HL-60 (cell line): Measurements from ENCODE around the gene ALKBH6.

Experiments used
- DNase-seq, 2 experiments: peaks; one replicate each; pipeline ENCODE4 v3.0.0-alpha.2; 2010 to 2020; ENCODE audit warnings: low read depth in 1 of 2, low spot score in 1 of 2
- H3K27ac ChIP-seq: fragments of 250-450 bp; sonication (Bioruptor Pico); replicated peaks from 2 replicates; pipeline ENCODE4 v1.5.1; 2020; ENCODE audit warnings: mild to moderate bottlenecking, moderate library complexity
- H3K27me3 ChIP-seq: fragments of 250-450 bp; sonication (Bioruptor Pico); 2 replicates; pipeline ENCODE4 v1.5.1; 2021; ENCODE audit warnings: mild to moderate bottlenecking, moderate library complexity; ENCODE audit not compliant: insufficient read depth, poor library complexity, severe bottlenecking
- H3K4me3 ChIP-seq: replicated peaks from 2 replicates; pipeline ENCODE4 v1.5.1; 2011; ENCODE audit warnings: mild to moderate bottlenecking, control low read depth, low read length; ENCODE audit not compliant: insufficient read depth
- CTCF ChIP-seq: IDR thresholded peaks from one replicate; pipeline ENCODE4 v1.5.1; 2011; ENCODE audit warnings: low read length, control low read depth, inconsistent platforms; ENCODE audit not compliant: insufficient read depth
- GABPA ChIP-seq: IDR thresholded peaks from 2 replicates; pipeline ENCODE4 v1.6.1; 2012; ENCODE audit warnings: low read depth
- POLR2AphosphoS5 ChIP-seq: IDR thresholded peaks from 2 replicates; pipeline ENCODE4 v1.6.1; 2012; ENCODE audit warnings: low read depth
- REST ChIP-seq: IDR thresholded peaks from 2 replicates; pipeline ENCODE4 v1.6.1; 2012; ENCODE audit warnings: low read depth; ENCODE audit not compliant: insufficient replicate concordance
- SPI1 ChIP-seq: IDR thresholded peaks from 2 replicates; pipeline ENCODE4 v1.6.1; 2012; ENCODE audit warnings: low read depth, mild to moderate bottlenecking, borderline replicate concordance

Gene ALKBH6

GRCh38 chr19:36059180-36059910 is 45.3 kb upstream of the ALKBH6 start:
- Histone ChIP-seq H3K27me3 (no peaks in the 10 kb centered on the region), H3K27ac (no peak overlapping the region), H3K4me3 (no peak overlapping the region)
- no peak for TF ChIP-seq POLR2AphosphoS5
- TF ChIP-seq GABPA = no peak
- TF ChIP-seq CTCF = no peak
- TF ChIP-seq SPI1 = no peak
- DNase-seq = no peak

GRCh38 chr19:36058481-36059179 is 44.6 kb upstream of the ALKBH6 start:
- H3K27me3 ChIP-seq = no peaks in the 10 kb centered on the region
- no peak overlapping the region for H3K4me3 ChIP-seq
- DNase-seq = no peak
- no peak for TF ChIP-seq GABPA
- no peak for TF ChIP-seq REST
- TF ChIP-seq SPI1 = no peak
- TF ChIP-seq POLR2AphosphoS5 = no peak
- no peak for TF ChIP-seq CTCF
- H3K27ac ChIP-seq = no peak overlapping the region

- H3K27me3 ChIP-seq = no peaks in the 10 kb centered on the region
- peak within 1 kb of the TSS; percentile 88 for H3K27ac ChIP-seq
- TF ChIP-seq CTCF (no peak), POLR2AphosphoS5 (peak; percentile 73), SPI1 (no peak; the same call in 1 of the 2 replicates)
- DNase-seq = peak; percentile 80 to 94
- peak within 1 kb of the TSS; percentile 88 for H3K4me3 ChIP-seq
These were observed 41.0 kb upstream of the ALKBH6 start, which contains the start of gene WDR62 for GRCh38 chr19:36054733-36055686. Gene WDR62, plus strand, starts transcription at chr19:36054897. Its CDS starts 75 bp downstream, at chr19:36054972.

GRCh38 chr19:36054119-36054732 is 40.2 kb upstream of the ALKBH6 start, which contains the start of gene THAP8:
Gene THAP8, minus strand, starts transcription at chr19:36054285. Its CDS starts 68 bp downstream, at chr19:36054217.
- Histone ChIP-seq H3K27ac (peak within 1 kb of the TSS; percentile 88), H3K27me3 (no peaks in the 10 kb centered on the region), H3K4me3 (peak within 1 kb of the TSS; percentile 88)
- TF ChIP-seq CTCF (peak; percentile 9), POLR2AphosphoS5 (peak; percentile 40; the same call in 1 of the 2 replicates), SPI1 (no peak)
- DNase-seq = peak; percentile 98 to 100
